GM04503 (cell line): Measurements from ENCODE around the gene CCDC85C.

Experiments used
- DNase-seq: peaks from one replicate; pipeline ENCODE4 v3.0.0-alpha.2; 2012; ENCODE audit warnings: low read depth

The CCDC85C gene

GRCh38 chr14:99589651-99590530, 14.1 kb downstream of the CCDC85C start:
- no peak for DNase-seq

- DNase-seq: no peak
Observed at GRCh38 chr14:99589031-99589441, 15.0 kb downstream of the CCDC85C start.

DNA sequence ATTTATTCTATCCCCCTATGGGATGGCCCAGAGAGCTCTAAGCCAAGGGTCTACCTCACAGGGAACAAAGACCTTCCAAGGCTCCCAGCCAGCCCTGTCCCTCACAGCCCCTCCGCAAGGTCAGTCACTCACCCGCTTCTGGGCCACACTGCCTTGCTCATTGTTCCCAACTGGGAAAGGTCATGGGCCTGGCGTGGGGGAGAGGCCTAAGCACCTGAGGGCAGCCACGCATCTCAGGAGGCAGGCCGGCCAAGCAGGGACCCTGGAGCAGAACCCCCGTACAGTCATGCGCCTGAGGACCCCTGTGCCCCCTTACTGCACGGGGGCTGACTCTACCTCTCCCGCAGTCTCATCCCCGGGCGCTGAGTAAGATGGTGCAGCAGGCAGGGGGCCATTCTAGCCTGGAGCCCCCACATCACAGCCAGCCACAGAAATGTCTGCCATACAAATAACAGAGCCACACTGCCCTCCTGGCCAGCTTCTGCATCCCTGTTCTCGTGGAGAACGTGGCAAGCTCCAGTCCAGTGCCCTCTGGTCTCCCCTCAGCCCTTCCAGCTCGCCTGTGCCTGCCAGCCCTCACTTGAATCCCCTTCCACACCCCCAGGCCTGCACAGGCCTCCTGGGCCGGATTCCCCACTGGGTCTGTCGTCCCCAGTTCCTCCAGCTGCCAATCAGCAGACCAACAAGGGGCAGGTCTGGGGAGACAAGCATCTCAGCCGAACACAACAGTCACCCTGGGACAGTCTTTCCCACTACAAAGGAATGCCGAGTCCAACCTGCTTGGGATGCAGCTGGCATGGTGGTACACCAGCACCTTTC, 16.3 kb downstream of the CCDC85C start:
- DNase-seq: no peak

GRCh38 chr14:99586761-99587459, 17.1 kb downstream of the CCDC85C start:
- DNase-seq: no peak

- no peak for DNase-seq
Observed at GRCh38 chr14:99586054-99586760, 17.8 kb downstream of the CCDC85C start.

DNA sequence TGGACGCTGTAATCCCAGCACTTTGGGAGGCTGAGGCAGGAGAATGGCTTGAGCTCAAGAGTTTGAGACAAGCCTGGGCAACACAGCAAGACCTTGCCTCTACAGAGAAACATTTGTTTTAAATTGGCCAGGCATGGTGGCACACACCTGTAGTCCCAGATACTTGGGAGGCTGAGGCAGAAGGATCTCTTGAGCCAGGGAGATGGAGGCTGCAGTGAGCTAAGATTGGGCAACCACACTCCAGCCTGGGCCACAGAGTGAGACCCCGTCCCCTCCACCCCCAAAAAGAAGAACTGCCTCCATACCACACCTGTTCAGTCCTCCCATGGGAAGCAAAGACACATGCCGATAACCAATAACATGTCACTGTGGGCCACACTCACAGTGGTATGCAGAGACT, 19.2 kb downstream of the CCDC85C start:
- no peak for DNase-seq

DNA sequence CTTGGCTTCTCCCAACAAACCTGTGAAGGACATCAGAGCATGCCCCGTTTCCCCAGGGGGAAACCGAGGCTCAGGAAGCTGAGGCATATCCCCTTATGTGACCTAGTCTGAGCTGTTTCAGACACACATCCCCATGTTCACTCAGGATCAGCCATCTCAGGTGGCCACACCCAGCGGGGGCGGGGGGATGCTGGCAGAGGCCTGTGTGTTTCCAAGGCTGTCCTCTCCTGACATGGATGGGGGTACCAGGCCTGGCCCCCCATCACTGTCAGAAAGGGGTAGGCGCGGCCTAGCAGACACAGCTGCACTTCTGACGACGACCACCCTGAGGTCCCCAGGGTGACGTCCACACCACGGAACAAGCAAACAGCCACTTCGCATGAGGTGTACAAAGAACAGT, 22.1 kb downstream of the CCDC85C start:
- no peak for DNase-seq

DNA sequence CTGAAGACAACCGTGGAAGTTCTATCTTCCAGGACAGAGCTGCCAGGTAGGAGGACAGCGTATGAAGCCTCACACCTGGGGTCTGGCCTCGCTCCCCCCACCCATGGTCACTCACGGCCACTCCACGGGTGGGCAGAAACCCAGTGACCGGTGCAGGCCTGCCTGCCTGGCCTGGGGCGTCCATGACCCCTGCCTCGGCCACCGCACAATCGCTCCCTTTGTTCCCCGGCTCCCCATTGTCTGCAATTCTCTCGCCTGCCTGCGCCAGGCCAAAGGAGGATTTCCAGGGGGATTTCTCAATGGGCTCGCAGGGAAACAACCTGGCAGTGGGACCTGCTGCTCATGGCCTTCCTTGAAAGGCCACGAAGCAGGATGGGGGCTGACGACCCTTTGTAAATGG, 22.6 kb downstream of the CCDC85C start:
- DNase-seq: no peak

GRCh38 chr14:99579903-99580571, 24.0 kb downstream of the CCDC85C start:
- no peak for DNase-seq

GRCh38 chr14:99579120-99579836, 24.7 kb downstream of the CCDC85C start:
- DNase-seq: no peak

GRCh38 chr14:99578541-99579101, 25.4 kb downstream of the CCDC85C start:
- no peak for DNase-seq

- DNase-seq: no peak
Observed at GRCh38 chr14:99576761-99577705, 27.0 kb downstream of the CCDC85C start.

DNA sequence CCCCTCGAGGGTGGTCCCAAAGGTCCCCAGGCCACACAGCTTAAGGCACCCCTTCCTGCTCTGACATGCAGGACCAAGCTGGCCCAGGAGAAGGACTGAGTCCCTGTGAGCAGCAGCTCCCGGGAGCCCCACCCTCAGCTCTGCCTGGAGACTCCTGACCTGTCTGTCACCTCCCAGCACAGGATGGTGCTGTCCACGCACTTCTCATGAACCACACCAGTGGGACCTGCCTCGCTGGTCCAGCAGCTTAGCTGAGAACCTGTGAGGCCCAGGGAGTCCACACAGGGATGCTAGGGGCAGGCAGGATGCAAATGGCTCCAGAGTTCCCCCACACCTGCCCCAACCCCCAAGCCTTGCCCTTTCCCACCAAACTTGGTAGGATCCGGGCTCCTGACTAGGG, 27.7 kb downstream of the CCDC85C start:
- no peak for DNase-seq

DNA sequence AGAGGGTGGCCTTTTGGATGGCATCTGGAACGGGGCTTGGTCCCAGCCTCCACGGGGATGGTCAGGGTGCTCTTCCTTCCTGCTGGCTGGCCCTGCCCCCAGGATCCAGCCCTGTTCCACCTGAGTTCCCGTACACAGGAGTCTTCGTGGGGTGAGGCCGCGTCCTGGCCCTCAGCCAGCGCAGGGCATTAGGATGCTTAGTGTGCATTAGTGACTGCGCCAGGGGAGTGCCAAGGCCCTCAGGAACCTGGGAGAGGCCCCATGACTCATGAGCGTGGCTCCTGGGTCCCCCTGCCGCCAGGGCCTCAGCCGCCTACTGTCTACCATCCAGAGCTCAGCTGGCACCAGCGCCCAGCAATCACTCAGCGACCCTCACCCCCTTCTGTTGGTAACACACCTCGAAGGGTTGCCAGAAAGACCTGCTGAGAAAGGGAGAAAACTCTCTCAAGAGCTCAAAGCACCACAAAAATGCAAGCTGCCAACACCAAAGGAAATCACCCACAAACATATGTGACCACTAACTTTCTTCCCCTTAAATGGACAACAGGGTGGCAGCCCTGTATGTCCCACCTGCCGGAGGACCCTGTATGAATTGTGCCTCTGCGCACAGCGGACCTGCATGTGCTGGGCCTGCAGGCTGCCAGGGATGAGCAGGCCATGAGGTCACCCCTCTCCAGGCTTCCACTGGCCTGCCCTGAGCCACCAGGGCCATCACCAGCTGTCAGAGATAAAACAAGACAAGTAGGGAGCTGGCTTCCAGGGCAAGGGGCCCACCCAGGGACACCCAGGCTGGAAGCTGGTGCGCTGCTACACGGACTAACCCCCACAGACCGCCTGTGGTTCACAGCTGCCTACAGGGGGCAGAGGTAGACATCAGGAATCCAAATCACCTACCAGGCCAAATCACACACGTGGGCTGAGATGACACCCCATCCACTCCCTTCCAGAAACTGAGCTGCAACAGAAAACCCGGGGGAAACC, 28.7 kb downstream of the CCDC85C start:
- no peak for DNase-seq

- no peak for DNase-seq
Observed at GRCh38 chr14:99574099-99574880, 29.7 kb downstream of the CCDC85C start.

GRCh38 chr14:99573436-99574098, 30.4 kb downstream of the CCDC85C start:
- no peak for DNase-seq

- DNase-seq: no peak
Observed at GRCh38 chr14:99573000-99573330, 31.0 kb downstream of the CCDC85C start.
